Stimulated activated CD4-positive, alpha-beta T cell treated with anti-CD3 and anti-CD28 coated beads, Interleukin-2, amount 100 ng/mL, for 48 hours (primary cell): ENCODE data around the gene KIF26A.

Experiments
- DNase-seq, 2 donors: peaks; one replicate each; pipeline ENCODE4 v3.0.0-alpha.2; 2020

Gene KIF26A

DNA sequence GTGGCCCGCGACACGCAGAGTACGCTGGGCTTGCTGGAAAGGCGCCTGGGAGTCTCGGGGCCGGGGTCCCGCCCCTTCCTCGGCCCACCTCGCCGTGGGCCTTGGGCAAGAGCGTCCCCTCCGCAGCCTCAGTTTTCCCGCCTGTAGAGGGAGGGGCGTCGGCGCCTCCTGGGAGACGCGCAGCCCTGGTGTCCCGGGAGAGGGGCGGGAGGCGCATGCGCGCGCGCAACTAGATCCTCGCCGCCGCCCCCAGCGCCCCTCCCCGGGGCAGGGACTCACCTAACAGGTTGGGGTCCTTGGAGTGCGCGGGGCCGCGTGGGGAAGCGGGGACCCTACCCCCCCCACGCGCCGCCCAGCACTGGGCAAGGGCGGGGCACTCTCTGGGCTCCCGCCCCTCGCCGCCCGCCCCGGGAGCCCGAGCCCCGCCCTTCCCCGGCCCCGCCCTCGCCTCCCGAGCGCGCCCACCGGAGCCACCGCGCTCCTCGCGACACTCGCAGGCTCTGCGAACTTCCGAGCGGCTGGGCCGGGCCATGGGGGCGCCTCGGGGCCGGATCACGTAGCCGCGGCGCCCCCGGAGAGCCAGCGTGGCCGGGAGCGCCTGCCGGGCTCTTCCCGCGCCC, at the start of gene KIF26A:
TSS of gene KIF26A (plus strand) at position 490 of the 620 bp plus-strand sequence. CDS start 136 bp downstream, outside the sequence.
- no peak for DNase-seq

DNA sequence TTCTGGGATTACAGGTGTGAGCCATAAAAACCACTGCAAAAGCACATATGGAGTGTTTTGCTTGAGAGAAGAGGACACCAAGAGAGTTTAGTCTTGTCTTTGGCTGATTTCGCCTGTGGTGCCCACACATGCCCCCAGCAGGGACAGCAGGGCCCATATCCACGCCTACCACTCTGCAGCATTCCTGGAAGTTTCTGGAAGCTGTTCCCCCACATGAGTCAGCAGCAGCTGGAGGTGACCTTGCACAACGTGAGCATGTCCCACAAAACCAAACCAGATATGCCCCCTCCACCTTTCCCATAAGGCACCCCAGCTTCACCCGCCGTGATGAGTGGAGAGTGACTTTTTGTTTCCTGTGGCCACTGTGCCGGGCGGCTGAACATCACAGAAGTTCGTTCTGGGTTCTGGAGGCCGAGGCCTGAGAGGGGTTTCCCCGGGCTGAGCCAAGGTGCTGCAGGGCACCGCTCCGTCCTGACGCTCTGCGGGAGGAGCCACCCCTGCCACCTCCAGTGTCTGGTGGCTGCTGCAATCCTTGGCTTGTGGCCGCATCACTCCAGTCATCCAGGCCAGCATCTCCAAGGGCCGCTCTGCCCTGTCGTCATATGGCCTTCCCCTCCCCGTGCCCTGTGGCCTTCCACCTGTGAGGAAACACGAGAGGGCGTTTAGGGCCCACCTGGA, 48.2 kb upstream of the KIF26A start:
- no peak for DNase-seq

DNA sequence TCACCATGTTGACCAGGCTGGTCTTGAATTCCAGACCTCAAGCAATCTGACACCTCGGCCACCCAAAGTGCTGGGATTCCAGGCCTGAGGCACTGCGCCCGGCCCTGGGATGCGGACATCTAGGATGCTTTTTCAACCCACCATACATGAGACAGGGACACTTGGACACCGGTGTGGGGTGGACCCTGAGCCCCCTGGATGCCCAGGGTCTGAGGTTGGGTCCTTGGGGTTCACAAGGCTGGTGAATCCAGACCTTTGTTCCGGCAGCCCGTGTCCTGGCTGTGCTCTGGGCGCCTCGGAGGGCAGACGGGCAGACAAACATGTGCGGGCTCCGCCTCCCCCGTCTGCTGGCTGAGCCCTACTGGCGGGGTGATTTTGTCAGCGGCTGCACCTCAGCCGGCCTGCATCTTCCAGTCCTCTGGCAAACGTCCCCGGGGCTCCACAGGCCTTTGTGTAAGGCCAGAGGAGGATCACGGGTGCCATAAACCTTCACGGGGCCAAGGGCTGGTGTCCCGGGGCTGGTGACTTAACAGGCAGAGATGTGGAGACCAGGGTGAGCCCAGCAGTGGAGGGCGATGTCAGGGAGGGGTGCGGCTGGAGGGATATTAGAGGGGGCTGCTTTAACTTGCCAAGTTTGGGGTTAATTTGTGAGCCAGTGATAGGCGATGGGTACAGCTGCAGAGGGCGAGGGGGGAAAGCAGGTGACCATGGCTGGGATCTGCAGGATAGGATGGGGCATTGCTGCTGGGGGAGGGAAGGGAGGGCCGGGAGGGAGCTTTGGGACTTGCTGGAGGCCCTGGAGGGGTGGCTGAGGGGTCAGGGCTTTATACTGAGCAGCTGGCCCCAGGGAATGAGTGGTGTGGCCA, 47.1 kb upstream of the KIF26A start:
- no peak for DNase-seq

DNA sequence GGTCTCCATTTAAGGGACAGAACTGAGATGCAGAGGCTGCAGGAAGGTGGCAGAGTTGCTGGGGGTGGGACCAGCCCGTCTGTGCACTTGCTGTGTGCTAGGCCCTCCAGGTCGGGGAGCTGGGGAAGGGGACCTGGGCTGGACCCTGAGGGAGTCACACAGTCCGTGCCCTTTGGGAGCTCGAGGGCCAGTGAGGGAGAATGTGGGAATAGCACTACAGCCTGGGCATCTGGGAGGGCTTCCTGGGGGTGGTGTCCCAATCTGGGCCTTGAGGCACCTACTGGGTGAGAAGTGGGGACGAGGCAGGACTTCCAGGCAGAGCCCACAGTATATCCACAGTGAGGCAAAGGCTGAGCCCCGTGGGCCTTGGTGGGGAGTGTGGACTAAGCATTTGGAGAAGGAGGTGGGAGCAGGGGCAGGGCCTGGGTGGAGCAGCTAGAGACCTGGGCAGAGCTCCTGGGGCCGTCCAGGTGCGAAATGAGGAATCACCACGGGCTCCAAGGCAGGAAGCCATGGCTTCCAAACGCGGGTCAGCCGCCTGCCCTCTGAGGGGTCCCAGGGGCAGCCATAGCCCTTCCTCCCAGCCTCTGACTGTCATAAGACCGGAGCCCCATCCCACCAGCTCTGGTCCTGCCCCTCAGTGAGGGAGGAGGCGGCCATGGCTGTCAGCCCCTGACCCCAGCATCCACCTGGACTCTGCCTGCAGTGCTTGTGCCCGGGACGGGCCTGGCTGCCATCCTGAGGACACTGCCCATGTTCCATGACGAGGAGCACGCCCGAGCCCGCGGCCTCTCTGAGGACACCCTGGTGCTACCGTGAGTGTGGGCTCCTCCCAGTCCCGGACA, 46.2 kb upstream of the KIF26A start:
- no peak for DNase-seq

- no peak for DNase-seq
Measured at GRCh38 chr14:104092931-104093365, 45.4 kb upstream of the KIF26A start.

DNA sequence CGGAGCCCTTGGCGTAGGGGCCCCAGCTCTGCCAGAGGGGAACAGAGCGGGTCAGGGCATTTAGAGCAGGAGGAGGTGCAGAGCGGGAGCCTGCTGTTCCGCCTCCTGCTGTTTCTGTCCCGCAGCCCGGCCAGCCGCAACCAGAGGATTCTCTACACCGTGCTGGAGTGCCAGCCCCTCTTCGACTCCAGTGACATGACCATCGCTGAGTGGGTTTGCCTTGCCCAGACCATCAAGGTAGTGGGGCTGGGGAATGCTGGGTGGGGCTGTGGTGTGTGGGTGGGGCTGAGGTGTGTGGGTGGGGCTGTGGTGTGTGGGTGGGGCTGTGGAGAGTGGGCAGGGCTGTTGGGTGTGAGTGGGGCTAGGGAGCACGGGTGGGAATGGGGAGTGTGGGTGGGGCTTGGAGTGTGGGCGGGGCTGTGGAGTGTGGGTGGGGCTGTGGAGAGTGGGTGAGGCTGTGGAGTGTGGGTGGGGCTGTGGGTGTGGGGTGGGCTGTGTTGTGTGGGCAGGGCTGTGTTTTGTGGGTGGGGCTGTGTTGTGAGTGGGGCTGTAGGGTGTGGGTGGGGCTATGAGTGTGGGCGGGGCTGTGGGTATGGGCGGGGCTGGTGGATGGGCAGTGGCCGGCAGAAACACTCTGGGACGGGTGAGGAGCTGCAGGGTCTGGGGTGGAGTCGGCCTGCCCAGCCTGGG, 44.9 kb upstream of the KIF26A start:
- DNase-seq = no peak

DNA sequence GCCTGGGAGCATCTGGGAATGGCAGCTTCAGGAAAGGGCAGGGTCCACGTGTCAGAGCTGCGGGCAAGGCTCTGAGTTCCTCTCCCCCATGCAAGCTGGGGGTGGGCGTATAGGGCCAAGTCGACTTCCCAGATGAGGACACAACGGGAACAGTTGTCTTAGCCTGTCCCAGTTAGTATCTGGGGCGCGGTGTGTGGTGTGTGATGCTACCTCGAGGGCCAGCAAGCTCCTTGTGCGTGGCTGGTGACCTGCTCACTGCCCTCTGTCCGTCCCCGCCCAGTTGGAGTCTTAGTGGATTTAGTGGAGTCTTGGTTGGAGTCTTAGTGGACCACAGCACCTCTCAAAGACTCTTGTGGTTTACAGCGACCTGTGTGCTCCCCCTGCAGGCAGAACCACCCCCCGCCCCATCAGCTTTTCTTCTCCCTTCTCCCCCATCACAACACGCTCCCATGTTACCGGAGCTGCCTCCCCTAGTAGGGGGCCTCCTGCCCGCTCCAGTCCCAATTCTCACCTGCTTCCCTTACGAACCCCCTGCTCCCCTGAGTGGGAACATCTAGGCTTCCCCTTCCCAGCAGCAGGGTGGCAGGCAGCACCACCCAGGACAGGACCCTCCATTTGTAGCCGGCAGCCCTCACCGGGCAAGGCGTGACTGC, 44.2 kb upstream of the KIF26A start:
- no peak for DNase-seq

DNA sequence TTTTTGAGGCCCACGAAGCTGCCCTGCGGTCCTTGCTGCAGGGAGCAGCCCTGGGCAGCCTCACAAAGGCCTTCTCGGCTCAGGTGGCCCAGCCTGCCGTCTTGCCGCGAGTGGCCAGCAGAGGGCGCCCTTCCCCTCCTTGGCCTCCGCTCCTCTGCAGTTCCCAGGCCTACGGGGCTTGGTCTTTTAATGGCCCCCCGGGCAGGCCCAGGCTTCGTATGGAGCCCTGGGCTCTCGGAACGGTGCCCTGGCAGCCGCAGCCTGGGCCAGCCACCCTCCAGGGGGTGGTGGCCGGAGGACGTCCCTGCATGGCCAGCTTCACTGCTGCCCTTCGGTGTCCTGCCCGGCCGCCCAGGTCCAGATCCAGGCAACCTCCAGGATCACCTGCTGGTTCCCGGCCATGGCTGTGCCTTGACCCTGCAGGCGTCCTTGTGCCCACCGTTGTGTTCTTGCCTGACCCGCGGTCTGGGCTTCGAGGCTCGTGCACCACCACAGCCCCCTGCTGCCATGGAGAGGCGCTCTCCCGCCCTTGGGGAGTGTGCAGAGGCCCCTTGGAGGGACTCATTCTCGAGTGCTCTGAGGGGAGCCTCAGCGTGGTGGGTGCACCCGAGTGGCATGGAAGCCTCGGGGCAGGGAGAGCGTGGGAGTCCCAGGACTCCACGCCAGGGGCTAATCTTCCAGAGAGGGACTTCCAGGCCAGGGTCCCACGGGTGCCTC, 43.5 kb upstream of the KIF26A start:
- DNase-seq = peak; percentile 86 to 89

DNA sequence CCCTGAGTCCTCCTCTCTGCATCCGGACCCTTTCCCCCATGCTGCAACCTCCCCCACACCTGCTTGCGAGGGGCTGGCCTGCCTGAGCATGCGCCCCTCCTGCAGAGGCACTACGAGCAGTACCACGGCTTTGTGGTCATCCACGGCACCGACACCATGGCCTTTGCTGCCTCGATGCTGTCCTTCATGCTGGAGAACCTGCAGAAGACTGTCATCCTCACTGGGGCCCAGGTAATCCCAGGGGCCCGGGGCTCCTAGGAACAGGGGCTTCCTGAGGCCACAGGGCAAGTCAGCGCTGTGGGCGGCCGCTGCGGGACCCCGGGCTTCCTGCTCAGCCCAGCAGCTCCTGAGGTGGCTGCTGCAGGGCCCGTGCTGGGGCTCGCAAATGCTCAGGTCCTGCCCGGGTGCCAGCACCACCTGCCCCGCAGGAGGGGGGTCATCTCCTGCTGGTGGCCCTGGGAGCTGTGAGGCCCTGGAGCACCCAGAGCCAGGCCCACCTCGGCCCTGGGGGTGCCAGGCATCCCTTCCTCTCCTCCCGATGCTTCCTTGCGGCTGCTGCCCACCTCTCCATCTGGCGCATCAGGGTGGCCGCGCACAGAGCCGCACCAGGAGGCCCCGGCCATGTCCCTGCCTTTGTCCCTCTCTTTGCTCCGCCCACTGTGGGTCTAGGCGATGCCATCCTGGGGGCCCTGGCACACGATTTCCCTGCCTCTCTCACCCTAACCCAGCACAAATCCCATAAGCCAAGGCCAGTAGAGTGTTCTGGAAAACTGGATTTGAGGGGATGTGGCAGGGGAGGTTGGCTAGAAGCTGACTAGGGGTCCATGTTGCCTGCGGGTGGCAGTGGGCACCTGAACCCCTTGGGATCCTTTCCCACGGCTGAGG, 42.7 kb upstream of the KIF26A start:
- no peak for DNase-seq

GRCh38 chr14:104096318-104096717, 42.1 kb upstream of the KIF26A start:
- DNase-seq = no peak

- no peak for DNase-seq
Measured at GRCh38 chr14:104096751-104097700, 41.4 kb upstream of the KIF26A start.

DNA sequence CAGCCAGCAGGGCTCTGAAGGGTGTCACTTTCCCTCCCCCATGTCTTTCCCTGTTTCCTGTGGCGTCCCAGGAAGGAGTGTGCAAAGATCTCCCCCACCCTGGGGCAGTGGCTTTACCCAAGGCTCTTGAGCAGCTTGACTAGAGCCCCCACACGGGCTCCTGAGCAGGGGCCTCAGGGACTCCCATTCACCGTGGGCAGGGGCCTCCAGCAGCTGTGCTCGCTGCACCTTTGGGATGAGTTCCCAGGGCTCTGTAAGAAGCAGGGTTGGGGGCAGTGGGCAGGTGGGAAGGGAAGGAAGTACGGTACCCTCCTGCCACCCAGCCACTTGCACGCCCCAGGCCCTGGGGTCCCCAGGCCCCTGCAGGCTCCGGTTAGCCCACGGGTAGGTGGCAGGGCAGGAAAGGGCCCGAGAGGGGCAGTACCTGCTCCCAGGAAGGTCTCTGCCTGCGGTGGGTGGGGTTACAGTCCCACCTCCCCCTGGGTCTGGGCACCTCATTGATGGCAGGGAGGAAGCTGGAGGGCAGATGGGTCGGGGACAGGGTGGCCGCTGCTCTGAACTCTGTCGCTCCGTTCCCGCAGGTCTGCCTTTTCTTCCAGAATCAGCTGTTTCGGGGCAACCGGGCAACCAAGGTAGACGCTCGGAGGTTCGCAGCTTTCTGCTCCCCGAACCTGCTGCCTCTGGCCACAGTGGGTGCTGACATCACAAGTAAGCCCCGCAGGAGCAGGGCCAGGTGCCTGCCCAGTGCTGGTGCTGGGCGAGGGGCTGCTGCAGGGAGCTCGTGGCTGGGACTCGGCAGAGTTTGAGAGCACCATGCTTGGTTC, 39.9 kb upstream of the KIF26A start:
- no peak for DNase-seq

DNA sequence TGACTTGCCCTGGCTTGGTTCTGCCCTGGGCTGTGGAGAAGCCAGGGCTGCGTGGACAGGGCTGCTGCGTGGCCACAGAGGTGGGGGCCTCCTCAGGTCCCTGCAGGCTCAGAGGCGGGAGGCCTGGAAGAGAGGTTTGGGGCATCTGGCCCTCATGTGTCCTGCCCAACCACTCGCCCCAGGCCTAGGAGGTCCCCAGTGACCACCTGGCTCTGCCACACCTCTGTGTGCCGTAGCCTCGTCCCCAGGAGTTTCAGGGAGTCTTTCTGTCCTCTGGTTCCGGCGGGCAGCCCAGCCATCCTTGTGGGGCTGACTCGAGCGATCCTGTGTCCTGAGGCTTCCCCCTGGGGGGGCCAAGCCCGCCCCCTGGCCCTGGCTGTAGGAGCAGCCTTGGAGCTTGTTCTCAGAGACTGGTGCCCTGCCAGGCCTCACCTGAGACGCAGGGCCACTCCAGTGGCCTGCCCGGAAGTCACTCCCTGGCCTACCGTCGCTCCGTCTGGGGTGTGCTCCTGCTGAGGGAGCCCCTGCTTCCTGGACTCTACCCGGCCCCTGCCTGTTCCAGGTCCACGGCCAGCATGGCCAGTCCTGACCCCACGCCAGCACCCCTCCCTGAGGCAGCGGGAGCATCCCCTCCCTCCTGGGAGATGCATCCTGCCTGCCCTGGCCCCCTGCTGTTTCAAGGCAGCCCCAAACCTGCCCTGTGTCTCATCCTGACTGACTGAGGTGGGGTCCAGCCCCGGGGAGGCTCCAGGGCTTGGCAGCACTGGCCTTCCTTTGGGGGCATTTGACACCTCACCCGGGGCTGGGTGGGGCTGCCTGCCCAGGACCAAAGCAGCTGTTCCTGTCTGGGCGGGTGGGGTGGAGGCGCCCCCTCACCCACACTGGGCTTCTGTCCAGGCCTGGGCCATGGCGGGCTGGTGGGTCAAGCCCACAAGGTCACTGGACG, 39.0 kb upstream of the KIF26A start:
- DNase-seq = no peak

GRCh38 chr14:104100171-104101085, 38.0 kb upstream of the KIF26A start:
- DNase-seq = no peak

GRCh38 chr14:104101086-104101621, 37.2 kb upstream of the KIF26A start:
- DNase-seq = no peak
